Thoracic aorta (tissue), 2 donors: ENCODE data around the gene PHF2. TPM values are rescaled to one million over a fixed set of nuclear protein-coding genes. Genes with fewer than 3 reads are reported as not detected.

Source experiments
- ATAC-seq: fragments of 150-250 bp; one replicate; pipeline ENCODE4 v1.8.0; 2017; ENCODE audit warnings: low read depth; ENCODE audit not compliant: insufficient number of reproducible peaks, low FRiP score
- DNase-seq: peaks from one replicate; pipeline ENCODE4 v3.0.0-alpha.2; 2020; ENCODE audit warnings: low spot score
- H3K27ac ChIP-seq, 2 donors: fragments of 200-600 bp; sonication (generic); 1 replicate in 1 of 2; 2 replicates in 1 of 2; pipeline ENCODE4 v1.5.1; 2016; ENCODE audit warnings: mild to moderate bottlenecking in 2 of 2, moderate library complexity in 2 of 2
- H3K27me3 ChIP-seq: fragments of 200-600 bp; sonication (generic); replicated peaks from 2 replicates; pipeline ENCODE4 v1.6.0; 2016; ENCODE audit warnings: mild to moderate bottlenecking; ENCODE audit not compliant: insufficient read depth
- H3K36me3 ChIP-seq: fragments of 200-600 bp; sonication (generic); one replicate; pipeline ENCODE4 v1.5.1; 2016
- H3K4me1 ChIP-seq, 2 donors: fragments of 200-600 bp; sonication (generic); 1 replicate in 1 of 2; 2 replicates in 1 of 2; pipeline versions ENCODE4 v1.5.1 to v1.6.0; 2016; ENCODE audit warnings: low read depth in 2 of 2, mild to moderate bottlenecking in 1 of 2; ENCODE audit not compliant: control insufficient read depth in 1 of 2
- H3K4me3 ChIP-seq: fragments of 200-600 bp; sonication (generic); 2 replicates; pipeline ENCODE4 v1.5.1; 2016; ENCODE audit warnings: mild to moderate bottlenecking
- H3K9me3 ChIP-seq: fragments of 200-600 bp; sonication (generic); 2 replicates; pipeline ENCODE4 v1.5.1; 2016
- CTCF ChIP-seq: fragments of 200-600 bp; sonication (generic); IDR thresholded peaks from one replicate; pipeline ENCODE4 v1.5.1; 2019; ENCODE audit warnings: antibody characterized with exemption
- total RNA-seq, 2 donors: library from RNA; depleted of rRNA; stranded (reverse); fragments of >200 nt; gene quantifications; one replicate each; pipeline versions ENCODE4 v1.1.0 to v1.2.3, GENCODE V29; 2016

The PHF2 gene
- total RNA-seq, 2 donors from 2014 or later: 29.9 to 36.6 TPM

GRCh38 chr9:93659044-93659836, 82.9 kb downstream of the PHF2 start:
- ATAC-seq: no peak
- no peaks in the 10 kb centered on the region for H3K27me3 ChIP-seq
- no peaks in the 10 kb centered on the region for H3K4me1 ChIP-seq
- no peak overlapping the region for H3K27ac ChIP-seq
- DNase-seq: no peak
- no peaks in the 10 kb centered on the region for H3K9me3 ChIP-seq
- TF ChIP-seq CTCF: no peak
- H3K36me3 ChIP-seq: peaks cover 58% of the 10 kb centered on the region
- H3K4me3 ChIP-seq: no peak overlapping the region

GRCh38 chr9:93659837-93660177, 83.4 kb downstream of the PHF2 start:
- H3K27me3 ChIP-seq: no peaks in the 10 kb centered on the region
- TF ChIP-seq CTCF: no peak
- H3K27ac ChIP-seq: no peak overlapping the region
- no peaks in the 10 kb centered on the region for H3K4me1 ChIP-seq
- no peak for DNase-seq
- H3K36me3 ChIP-seq: peaks cover 52% of the 10 kb centered on the region
- no peak overlapping the region for H3K4me3 ChIP-seq
- ATAC-seq: no peak
- H3K9me3 ChIP-seq: no peaks in the 10 kb centered on the region

- Histone ChIP-seq H3K36me3 (peaks cover 49% of the 10 kb centered on the region), H3K4me3 (no peak overlapping the region), H3K27me3 (no peaks in the 10 kb centered on the region), H3K9me3 (no peaks in the 10 kb centered on the region), H3K27ac (no peak overlapping the region), H3K4me1 (no peaks in the 10 kb centered on the region)
- no peak for DNase-seq
- no peak for ATAC-seq
- no peak for TF ChIP-seq CTCF
Measured at GRCh38 chr9:93660352-93661046, 84.1 kb downstream of the PHF2 start.

GRCh38 chr9:93661591-93661990, 85.2 kb downstream of the PHF2 start:
- no peak for DNase-seq
- Histone ChIP-seq H3K27ac (no peak overlapping the region), H3K9me3 (no peaks in the 10 kb centered on the region), H3K4me1 (no peaks in the 10 kb centered on the region), H3K4me3 (no peak overlapping the region), H3K27me3 (no peaks in the 10 kb centered on the region), H3K36me3 (peaks cover 51% of the 10 kb centered on the region)
- ATAC-seq: no peak
- TF ChIP-seq CTCF: no peak

- ATAC-seq (no peak), DNase-seq (no peak)
- Histone ChIP-seq H3K9me3 (no peaks in the 10 kb centered on the region), H3K36me3 (peaks cover 46% of the 10 kb centered on the region), H3K4me3 (no peak overlapping the region), H3K4me1 (no peaks in the 10 kb centered on the region), H3K27ac (no peak overlapping the region), H3K27me3 (no peaks in the 10 kb centered on the region)
- no peak for TF ChIP-seq CTCF
Measured at GRCh38 chr9:93662016-93662638, 85.7 kb downstream of the PHF2 start.
